Measurements from ENCODE around the gene BMS1.

The BMS1 gene

DNA sequence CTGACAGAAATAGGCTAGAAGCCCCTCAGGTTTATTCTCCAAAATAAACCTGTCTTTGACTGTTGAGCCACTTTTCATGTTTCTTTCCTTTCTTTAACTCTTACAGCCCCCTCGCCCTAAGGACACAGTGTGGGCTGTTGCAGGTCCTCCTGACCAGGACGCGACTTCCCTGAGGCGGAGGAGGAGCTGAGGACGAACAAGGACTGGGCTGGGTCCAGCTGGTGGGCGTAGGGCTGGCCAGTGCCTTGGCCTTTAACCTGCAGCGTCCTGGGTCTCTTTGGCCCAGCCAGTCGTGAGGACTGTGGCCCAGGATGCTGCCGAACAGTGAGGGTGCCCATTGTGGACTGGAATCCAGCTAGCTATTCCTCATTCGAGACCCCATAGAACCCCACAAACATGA is 13.4 kb upstream of the BMS1 start:
- no peak overlapping the region for H3K4me2 ChIP-seq (ENCODE audit: low read length)
- H4K20me1 ChIP-seq (ENCODE audit: insufficient read depth, low read length) = no peaks in the 10 kb centered on the region
- no peaks in the 10 kb centered on the region for H3F3A ChIP-seq (ENCODE audit: insufficient read depth, low read length)
- H3K9me3 ChIP-seq (ENCODE audit: low read length) = peaks cover 7% of the 10 kb centered on the region; the same call in 1 of the 2 replicates
- no peaks in the 10 kb centered on the region for H3K9me2 ChIP-seq (ENCODE audit: low read depth, low read length)
- no peak overlapping the region for H3K4me3 ChIP-seq (ENCODE audit: low read depth, low read length, poor library complexity, severe bottlenecking)
- no peak for TF ChIP-seq CTCF (IDR thresholded peaks at IDR 0.05; ENCODE audit: low read length)
- no peak for TF ChIP-seq EZH2 (IDR thresholded peaks at IDR 0.05; ENCODE audit: borderline replicate concordance, low read length)
- H3K27ac ChIP-seq (ENCODE audit: low read depth, low read length, poor library complexity, severe bottlenecking) = no peak overlapping the region
- no peaks in the 10 kb centered on the region for H3K36me3 ChIP-seq (ENCODE audit: insufficient read depth, low read length)
- no peak overlapping the region for H2AFZ ChIP-seq (ENCODE audit: low read length)
- no peaks in the 10 kb centered on the region for H3K4me1 ChIP-seq (ENCODE audit: insufficient read depth, low read length, severe bottlenecking)
- no peaks in the 10 kb centered on the region for H3K79me2 ChIP-seq (ENCODE audit: insufficient read depth, low read length)
- H3K9ac ChIP-seq (ENCODE audit: low read length) = no peak overlapping the region
- no peaks in the 10 kb centered on the region; the same call in 1 of the 2 replicates for H3K27me3 ChIP-seq (ENCODE audit: insufficient read depth, low read length)

- H3K4me2 ChIP-seq (ENCODE audit: low read length) = no peak overlapping the region
- H3K27ac ChIP-seq (ENCODE audit: low read depth, low read length, poor library complexity, severe bottlenecking) = no peak overlapping the region
- no peaks in the 10 kb centered on the region for H3F3A ChIP-seq (ENCODE audit: insufficient read depth, low read length)
- H3K9ac ChIP-seq (ENCODE audit: low read length) = no peak overlapping the region
- H3K9me3 ChIP-seq (ENCODE audit: low read length) = peaks cover 7% of the 10 kb centered on the region; the same call in 1 of the 2 replicates
- no peak overlapping the region for H3K4me3 ChIP-seq (ENCODE audit: low read depth, low read length, poor library complexity, severe bottlenecking)
- no peaks in the 10 kb centered on the region for H3K4me1 ChIP-seq (ENCODE audit: insufficient read depth, low read length, severe bottlenecking)
- no peaks in the 10 kb centered on the region; the same call in 1 of the 2 replicates for H3K27me3 ChIP-seq (ENCODE audit: insufficient read depth, low read length)
- H3K36me3 ChIP-seq (ENCODE audit: insufficient read depth, low read length) = no peaks in the 10 kb centered on the region
- no peak overlapping the region for H2AFZ ChIP-seq (ENCODE audit: low read length)
- no peaks in the 10 kb centered on the region for H3K79me2 ChIP-seq (ENCODE audit: insufficient read depth, low read length)
- TF ChIP-seq CTCF (IDR thresholded peaks at IDR 0.05; ENCODE audit: low read length) (no peak), EZH2 (IDR thresholded peaks at IDR 0.05; ENCODE audit: borderline replicate concordance, low read length) (no peak)
- no peaks in the 10 kb centered on the region for H3K9me2 ChIP-seq (ENCODE audit: low read depth, low read length)
- no peaks in the 10 kb centered on the region for H4K20me1 ChIP-seq (ENCODE audit: insufficient read depth, low read length)
Measured at GRCh38 chr10:42769673-42770072, 12.9 kb upstream of the BMS1 start.

- H3K4me2 ChIP-seq (ENCODE audit: low read length) = no peak overlapping the region
- no peak overlapping the region for H3K27ac ChIP-seq (ENCODE audit: low read depth, low read length, poor library complexity, severe bottlenecking)
- H2AFZ ChIP-seq (ENCODE audit: low read length) = no peak overlapping the region
- no peaks in the 10 kb centered on the region for H3K79me2 ChIP-seq (ENCODE audit: insufficient read depth, low read length)
- no peaks in the 10 kb centered on the region for H3K9me2 ChIP-seq (ENCODE audit: low read depth, low read length)
- H3F3A ChIP-seq (ENCODE audit: insufficient read depth, low read length) = no peaks in the 10 kb centered on the region
- H3K4me1 ChIP-seq (ENCODE audit: insufficient read depth, low read length, severe bottlenecking) = peaks cover 2% of the 10 kb centered on the region
- H3K9ac ChIP-seq (ENCODE audit: low read length) = no peak overlapping the region
- H3K27me3 ChIP-seq (ENCODE audit: insufficient read depth, low read length) = no peaks in the 10 kb centered on the region
- H3K36me3 ChIP-seq (ENCODE audit: insufficient read depth, low read length) = no peaks in the 10 kb centered on the region
- peaks cover 4% of the 10 kb centered on the region; the same call in 1 of the 2 replicates for H3K9me3 ChIP-seq (ENCODE audit: low read length)
- H4K20me1 ChIP-seq (ENCODE audit: insufficient read depth, low read length) = no peaks in the 10 kb centered on the region
- TF ChIP-seq CTCF (IDR thresholded peaks at IDR 0.05; ENCODE audit: low read length) (no peak), EZH2 (IDR thresholded peaks at IDR 0.05; ENCODE audit: borderline replicate concordance, low read length) (no peak)
- H3K4me3 ChIP-seq (ENCODE audit: low read depth, low read length, poor library complexity, severe bottlenecking) = no peak overlapping the region
Measured at GRCh38 chr10:42776681-42777080, 5.9 kb upstream of the BMS1 start.

All from OCI-LY1 (cell line).